Activated naive CD4-positive, alpha-beta T cell treated with Interleukin-2 at 50 U/mL for 16 hours (primary cell): ENCODE measurements around the gene GNAQ.

Source experiments
- DNase-seq: peaks from one replicate; pipeline ENCODE4 v3.0.0-alpha.2; 2020

The GNAQ gene

GRCh38 chr9:78030553-78031443 is 813 bp downstream of the GNAQ start:
- peak; percentile 67 for DNase-seq

- no peak for DNase-seq
These were observed 1.4 kb downstream of the GNAQ start for GRCh38 chr9:78030296-78030552.

GRCh38 chr9:78029551-78030295 is 1.9 kb downstream of the GNAQ start:
- DNase-seq = no peak

- DNase-seq = no peak
These were observed 2.7 kb downstream of the GNAQ start for GRCh38 chr9:78028926-78029325.

- DNase-seq = no peak
These were observed 4.7 kb downstream of the GNAQ start for GRCh38 chr9:78026947-78027346.

- no peak for DNase-seq
These were observed 5.2 kb downstream of the GNAQ start for GRCh38 chr9:78026416-78026815.

GRCh38 chr9:78025186-78025585 is 6.4 kb downstream of the GNAQ start:
- no peak for DNase-seq

GRCh38 chr9:78023003-78023741 is 8.4 kb downstream of the GNAQ start:
- no peak for DNase-seq

- DNase-seq = no peak
These were observed 9.9 kb downstream of the GNAQ start for GRCh38 chr9:78021697-78022096.

- DNase-seq = no peak
These were observed 14.4 kb downstream of the GNAQ start for GRCh38 chr9:78017190-78017693.

GRCh38 chr9:78015241-78015640 is 16.4 kb downstream of the GNAQ start:
- DNase-seq = no peak

- no peak for DNase-seq
These were observed 16.8 kb downstream of the GNAQ start for GRCh38 chr9:78014776-78015175.

GRCh38 chr9:78013934-78014333 is 17.7 kb downstream of the GNAQ start:
- DNase-seq = no peak

GRCh38 chr9:78011049-78011448 is 20.6 kb downstream of the GNAQ start:
- DNase-seq = no peak

- DNase-seq = no peak
These were observed 21.2 kb downstream of the GNAQ start for GRCh38 chr9:78010445-78010844.

- DNase-seq = no peak
These were observed 22.4 kb downstream of the GNAQ start for GRCh38 chr9:78009186-78009585.

GRCh38 chr9:78006734-78007133 is 24.9 kb downstream of the GNAQ start:
- no peak for DNase-seq

- DNase-seq = no peak
These were observed 26.2 kb downstream of the GNAQ start for GRCh38 chr9:78005231-78006002.

GRCh38 chr9:78004478-78005229 is 27.0 kb downstream of the GNAQ start:
- no peak for DNase-seq

- DNase-seq = no peak
These were observed 27.9 kb downstream of the GNAQ start for GRCh38 chr9:78003730-78004129.

- DNase-seq = no peak
These were observed 29.5 kb downstream of the GNAQ start for GRCh38 chr9:78001946-78002731.
